KBM-7 (cell line): ENCODE measurements around the gene SGPL1.
A peak's percentile ranks its signal among the peaks of the same experiment; 100 is the strongest.
"Not testable (repeated sequence)": the region's sequence is repeated elsewhere in the genome, so short reads cannot be mapped to it uniquely, and the experiment has no call there.

Source experiments
- DNase-seq: peaks from one replicate; pipeline ENCODE4 v3.0.0-alpha.2; 2015
- in situ Hi-C: fragments of 300-500 bp; cut with MboI; formaldehyde crosslinking; loops from 2 replicates; pipeline ENCODE4 v1.14.3; 2020; ENCODE audit warnings: low sequenced_read_pairs, low pct_unique_long_range_greater_than_20kb, mixed read lengths

SGPL1 gene, protein sequence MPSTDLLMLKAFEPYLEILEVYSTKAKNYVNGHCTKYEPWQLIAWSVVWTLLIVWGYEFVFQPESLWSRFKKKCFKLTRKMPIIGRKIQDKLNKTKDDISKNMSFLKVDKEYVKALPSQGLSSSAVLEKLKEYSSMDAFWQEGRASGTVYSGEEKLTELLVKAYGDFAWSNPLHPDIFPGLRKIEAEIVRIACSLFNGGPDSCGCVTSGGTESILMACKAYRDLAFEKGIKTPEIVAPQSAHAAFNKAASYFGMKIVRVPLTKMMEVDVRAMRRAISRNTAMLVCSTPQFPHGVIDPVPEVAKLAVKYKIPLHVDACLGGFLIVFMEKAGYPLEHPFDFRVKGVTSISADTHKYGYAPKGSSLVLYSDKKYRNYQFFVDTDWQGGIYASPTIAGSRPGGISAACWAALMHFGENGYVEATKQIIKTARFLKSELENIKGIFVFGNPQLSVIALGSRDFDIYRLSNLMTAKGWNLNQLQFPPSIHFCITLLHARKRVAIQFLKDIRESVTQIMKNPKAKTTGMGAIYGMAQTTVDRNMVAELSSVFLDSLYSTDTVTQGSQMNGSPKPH

DNA sequence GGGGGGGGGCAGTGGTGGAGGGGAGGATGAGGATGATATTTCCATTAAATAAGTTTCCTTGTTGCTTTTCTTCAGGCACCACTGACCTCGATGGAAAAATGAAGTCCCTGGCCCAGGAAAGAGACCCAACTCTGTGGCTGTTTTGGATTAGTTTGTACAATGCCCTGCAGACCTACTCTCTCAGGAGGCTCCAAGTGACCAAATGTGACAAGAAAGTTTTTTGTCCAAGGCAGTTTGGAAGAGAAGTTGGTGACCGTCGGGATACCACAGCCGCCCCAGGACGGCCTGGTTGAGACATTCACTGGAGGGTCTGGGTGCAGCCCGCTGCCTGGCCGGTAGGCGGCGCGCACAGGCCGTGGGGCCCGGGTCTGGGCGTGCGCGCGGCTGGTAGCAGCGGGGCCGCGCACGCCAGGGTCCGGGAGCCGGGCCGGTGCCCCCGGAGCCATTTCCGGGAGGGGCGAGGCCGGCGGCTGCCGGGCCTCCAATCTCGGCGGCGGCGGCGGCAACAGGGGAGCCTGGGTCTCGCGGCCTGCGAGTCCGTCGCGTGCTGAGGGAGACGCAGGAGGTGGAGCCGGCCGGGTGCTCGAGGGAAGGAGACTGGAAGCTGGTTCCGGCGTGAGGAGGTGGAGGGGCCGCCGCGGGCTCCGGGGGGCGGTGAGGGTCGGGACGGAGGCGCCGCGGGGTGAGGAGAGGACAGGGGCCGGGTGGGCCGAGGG lies at the start of gene SGPL1:
Gene SGPL1 (plus strand): TSS at position 445 of the 716 bp plus-strand sequence. CDS start 906 bp downstream, outside the sequence.
- in situ Hi-C loops = loop anchor here (10.0 kb wide), 1 partner anchor 59 kb away; no protein-coding TSS in a partner anchor

DNA sequence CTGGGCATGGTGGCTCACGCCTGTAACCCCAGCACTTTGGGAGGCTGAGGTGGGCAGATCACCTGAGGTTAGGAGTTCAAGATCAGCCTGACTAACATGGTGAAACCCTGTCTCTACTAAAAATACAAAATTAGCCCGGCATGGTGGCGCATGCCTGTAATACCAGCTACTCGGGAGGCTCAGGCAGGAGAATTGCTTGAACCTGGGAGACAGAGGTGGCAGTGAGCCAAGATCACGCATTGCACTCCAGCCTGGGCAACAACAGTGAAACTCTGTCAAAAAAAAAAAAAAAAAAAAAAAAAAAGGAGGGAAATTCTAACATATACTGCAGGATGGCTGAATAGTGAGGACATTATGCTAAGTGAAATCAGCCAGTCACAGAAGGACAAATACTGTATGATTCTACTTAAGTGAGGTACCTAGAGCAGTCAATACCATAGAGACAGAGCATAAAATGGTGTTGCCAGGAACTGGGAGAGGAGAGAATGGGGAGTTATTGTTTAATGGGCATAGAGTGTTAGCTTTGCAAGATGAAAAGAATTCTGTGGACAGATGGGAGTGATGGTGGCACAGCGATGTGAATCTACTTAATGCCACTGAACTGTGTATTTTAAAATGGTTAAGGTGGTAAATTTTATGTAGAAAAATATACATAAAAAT lies 47.6 kb upstream of the SGPL1 start:
- DNase-seq = not testable (repeated sequence)
- in situ Hi-C loops = loop anchor here (10.0 kb wide), 1 partner anchor 213 kb away; no protein-coding TSS in a partner anchor

More for the DNA sequence above, at the start of gene SGPL1:
- peak; percentile 84 for DNase-seq

DNA sequence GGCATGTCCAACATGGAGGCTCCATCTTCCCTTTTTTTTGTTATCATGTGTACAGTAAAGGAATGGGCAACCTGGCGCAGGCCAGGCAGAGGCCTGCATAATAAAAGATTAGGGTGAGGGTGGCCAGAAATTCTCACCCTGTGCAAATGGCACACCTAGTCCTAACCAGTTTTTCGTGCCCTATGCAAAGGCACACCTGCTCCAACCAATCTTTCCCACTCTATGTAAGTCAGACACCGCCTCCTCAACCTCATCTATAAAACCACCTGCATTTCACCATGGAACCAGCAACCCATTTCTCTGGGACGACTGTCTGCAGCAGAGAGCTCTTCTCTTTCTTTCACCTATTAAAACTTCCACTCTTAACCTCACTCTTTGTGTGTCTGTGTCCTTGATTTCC lies 46.6 kb upstream of the SGPL1 start:
- DNase-seq = no peak
- in situ Hi-C loops = loop anchor here (10.0 kb wide), 1 partner anchor 214 kb away; no protein-coding TSS in a partner anchor

DNA sequence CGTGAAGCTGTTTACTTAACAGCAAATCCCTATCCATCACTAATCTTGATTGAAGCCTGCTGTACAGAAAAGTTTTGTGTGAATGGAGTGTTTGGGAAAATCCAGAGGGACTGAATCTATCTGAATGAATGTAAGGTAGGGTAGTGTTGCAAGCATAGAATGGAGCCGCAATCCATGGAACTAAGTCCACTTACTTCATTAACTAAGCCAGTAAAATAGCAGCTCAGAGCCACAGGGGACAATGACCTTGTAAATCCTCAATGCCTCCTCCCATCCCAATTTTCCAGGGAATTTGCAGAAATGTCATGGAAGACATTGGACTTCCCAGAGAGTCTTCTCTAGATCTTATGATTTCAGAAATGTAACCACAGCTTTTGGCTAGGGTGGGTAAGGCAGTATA lies 45.7 kb upstream of the SGPL1 start:
- in situ Hi-C loops = no loop called here
- no peak for DNase-seq

DNA sequence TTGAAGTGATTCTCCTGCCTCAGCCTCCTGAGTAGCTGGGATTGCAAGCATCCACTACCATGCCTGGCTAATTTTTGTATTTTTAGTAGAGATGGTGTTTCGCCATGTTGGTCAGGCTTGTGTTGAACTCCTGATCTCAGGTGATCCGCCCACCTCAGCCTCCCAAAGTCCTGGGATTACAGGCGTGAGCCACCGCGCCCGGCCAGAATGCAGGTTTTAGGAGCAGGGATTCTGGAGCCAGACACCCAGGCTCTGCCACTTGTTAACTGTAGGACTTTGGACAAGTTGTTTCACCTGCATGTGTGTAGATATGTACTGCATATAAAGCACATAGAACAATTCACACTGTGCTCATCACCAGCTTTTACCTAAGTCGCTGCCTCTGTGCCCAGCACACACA lies 45.2 kb upstream of the SGPL1 start:
- DNase-seq, in situ Hi-C loops: not testable (repeated sequence)

DNA sequence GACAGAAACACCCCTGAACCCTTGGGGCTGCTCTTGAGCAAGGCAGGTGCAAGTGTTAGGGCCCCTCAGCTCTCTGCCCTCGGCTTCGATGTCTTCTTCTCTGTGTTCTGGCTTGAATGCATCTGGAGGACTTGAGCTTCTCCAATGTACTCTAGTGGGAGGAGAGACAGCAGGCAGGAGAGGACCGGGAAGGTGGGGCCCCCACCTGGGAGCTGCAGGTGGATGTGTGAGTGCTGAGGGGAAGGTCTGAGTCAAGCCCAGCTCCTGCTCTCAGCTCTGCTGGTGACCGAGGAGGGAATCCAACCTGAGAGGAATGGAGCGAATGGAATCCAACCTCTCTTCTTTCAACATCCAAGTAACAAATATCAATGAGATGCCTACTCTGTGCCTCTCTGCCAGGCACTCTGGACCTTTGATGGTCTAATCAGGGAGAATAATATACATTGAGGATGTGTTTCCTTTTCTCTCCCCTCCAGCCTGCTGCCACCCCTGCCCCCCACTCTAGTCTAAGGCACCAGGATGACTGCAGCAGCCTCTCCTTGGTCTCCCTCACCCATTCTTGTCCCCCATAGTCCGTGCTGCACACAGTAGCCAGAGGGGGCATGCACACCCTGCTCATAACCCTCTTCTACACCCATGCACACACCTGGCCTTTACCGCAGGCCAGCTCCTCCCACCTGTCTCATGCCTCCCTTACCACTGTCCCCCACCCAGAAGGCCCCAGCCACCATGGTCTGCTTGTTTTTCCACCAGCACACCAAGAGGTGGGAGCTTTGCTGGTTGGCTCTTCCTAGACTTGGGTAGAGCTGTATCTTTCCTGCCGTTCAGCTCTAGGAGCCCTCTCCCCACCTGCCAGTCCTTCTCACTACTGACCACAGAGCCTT lies 44.2 kb upstream of the SGPL1 start:
- no peak for DNase-seq
- in situ Hi-C loops = no loop called here

DNA sequence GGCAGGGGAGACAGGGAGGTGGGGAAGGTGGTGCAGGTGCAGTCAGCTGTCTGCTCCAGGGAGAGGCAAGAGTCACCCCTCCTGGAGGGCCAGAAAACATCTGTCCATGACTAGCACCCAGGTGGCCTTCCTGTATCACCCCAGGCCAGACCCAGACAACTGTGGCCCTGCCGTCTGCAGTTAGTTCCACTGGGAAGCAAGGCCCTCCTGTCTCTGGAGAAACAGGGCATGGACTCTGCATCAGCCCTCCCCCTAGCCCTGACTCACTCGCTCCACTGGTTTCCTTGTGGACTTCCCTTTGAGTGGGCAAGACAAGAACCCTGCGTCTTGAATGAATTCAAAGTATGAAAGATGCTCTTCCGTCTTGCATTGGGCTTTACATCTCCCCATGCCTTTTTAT lies 43.1 kb upstream of the SGPL1 start:
- DNase-seq = no peak
- in situ Hi-C loops = no loop called here

DNA sequence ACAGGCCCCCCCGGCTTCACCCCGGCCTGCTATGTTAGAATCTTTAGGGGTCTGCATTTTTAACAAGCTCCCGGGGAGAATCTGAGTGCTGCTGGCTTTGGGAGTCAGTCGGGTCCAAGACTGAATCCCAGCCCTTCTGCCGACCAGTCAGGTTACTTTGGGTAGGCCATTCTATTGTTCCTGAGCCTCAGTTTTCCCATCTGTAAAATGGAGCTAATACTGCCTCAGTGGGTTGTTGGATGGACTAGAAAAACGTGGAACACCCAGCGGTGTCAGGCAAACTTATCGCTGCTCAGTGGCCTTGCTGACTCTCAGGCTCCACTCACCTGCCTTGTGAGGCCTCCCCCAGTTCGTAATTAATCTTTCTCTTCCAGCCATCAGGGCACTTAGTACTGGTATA lies 42.3 kb upstream of the SGPL1 start:
- in situ Hi-C loops = no loop called here
- DNase-seq = no peak

DNA sequence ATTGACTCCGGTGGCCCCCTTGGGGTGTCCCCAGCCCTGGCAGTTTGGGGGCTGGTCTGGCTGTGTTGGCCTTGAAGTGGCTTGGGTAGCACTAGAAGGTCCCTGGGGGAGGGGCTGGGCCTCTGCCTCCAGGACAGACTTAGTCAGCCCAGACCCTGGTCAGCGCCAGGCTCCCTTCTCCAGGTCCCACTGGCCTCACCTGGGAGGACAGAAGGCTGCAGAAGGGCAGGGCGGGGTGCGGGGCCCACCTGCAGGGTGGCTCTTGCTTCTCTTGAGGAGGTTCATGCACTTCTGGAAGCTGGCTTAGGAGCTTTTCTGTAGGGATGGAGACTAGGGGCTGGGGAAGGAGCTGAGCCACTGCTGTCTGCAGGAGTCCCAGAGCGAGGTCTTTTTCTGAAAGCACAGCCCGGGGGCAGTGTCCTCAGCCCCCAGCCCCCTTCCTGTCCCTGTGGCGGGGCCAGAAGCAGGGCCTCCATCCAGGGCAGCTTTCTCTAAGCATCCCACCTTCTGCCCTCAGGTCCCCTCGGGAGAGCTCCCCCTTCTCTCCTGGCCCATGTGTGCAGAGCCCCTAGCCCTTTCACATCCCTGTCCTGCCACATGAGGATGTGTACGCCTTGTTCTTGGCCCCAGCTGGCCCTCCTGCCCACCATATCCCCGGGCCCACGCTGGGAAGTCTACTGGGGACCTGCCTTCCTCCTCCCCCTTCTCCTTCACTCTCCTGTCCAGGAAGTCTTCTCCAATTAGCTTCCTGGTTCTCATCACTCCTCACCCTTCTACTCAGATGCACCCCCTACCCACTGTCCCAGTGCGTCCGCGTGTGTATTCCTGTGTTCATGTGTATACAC lies 41.6 kb upstream of the SGPL1 start:
- no peak for DNase-seq
- in situ Hi-C loops = no loop called here

DNA sequence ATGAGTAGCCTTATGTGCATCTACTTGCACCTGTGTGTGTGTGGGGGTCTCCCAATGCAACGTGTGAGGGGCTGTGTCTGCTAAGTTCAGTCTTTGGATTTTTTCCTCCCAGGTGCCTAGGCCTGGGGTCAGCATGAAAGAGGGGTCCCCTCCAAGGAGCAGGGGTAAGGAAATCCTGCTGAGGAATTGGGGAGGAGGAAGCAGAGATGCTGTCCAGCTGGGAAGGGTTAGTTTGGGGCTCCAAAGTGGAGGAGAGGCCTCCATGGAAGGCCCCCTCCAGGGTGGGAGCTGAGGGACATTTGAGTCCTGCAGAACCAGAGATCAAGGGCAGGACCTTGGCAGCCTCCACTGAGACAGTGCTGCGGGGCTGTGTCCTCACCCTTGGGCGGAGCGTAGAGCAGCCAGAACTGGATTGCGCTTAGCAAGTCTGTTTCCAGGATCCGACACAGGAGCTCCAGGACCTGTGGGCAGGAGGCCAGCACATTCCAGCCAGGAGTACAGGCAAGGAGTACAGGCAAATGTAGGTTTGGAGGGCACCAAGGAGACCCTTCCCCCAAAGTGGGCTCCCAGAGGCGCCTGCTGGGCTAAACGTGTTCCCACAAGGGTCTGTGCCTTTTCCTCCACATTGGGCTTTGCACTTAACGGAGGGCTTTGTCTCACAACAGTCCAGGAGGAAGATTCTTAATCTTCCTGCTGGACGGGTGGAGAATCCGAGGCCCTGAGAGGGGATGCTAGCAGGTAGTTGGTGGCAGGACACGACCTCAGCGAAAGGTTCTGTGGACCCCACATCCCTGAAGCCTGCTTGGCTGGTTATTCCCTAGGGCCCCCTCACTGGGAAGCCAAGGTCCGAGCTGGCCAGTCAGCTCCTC lies 40.7 kb upstream of the SGPL1 start:
- in situ Hi-C loops = no loop called here
- DNase-seq = no peak

DNA sequence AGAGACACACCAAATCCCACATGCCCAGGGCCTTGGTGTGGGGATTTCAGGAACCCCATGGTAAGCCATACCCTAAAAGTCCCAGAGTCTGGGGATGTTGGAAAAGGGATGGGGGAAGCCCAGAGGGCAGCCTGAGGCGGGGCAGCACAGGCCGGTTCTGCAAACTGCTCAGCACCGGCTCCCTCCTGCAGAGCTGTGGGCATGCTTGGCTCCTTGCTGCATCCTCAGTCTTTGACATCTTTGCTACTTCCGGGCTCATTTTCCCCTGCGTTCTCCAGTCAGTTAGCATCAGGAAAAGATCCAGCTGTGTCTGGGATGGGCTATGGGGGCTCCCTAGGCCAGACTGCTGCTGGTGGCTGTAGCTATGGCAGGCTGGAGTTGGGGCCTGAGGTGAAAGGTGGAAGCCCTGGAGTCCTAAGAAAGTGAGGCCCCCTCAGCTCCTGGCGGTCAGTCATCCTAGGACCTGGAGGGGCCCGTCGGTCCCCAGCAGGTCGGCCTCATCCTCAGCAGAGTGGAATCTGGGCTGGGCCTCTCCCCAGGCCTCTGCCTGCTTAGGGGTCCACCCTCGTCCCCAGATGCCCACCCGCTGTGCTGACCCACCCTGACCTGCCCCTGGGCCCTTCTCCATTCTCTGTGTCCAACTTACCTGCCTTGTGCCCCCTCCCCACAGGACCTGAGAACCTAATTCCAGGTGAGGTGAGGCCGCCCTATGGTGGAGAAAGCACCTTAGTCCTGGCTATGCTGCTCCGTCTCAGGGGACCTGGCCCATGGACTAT lies 39.9 kb upstream of the SGPL1 start:
- DNase-seq = no peak
- in situ Hi-C loops = no loop called here

DNA sequence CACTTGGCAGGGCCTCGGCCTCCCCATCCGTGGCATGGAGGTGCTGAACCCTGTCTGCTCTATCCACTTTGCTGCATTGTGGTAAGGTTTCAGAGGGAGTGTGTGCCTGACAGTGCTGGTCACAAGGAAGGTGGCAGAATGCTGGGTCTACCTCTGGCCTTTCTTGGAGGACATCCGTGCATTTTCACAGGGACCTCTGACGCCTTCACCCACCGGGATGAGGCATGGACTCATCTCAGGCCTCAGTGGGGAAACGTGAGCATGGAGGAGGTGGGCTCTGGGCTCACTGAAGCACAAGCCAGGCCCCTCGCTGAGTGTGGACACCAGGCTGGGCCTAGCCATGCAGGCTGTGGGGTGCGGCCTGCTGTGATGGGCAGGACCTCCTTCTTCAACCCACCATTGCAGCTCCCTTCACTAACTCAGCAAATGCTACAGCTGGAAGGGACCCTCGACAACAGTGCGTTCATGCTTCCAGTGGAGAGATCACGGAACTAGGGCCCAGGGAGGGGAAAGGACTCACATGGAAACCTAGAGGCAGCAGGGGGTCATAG lies 39.2 kb upstream of the SGPL1 start:
- in situ Hi-C loops = no loop called here
- no peak for DNase-seq

DNA sequence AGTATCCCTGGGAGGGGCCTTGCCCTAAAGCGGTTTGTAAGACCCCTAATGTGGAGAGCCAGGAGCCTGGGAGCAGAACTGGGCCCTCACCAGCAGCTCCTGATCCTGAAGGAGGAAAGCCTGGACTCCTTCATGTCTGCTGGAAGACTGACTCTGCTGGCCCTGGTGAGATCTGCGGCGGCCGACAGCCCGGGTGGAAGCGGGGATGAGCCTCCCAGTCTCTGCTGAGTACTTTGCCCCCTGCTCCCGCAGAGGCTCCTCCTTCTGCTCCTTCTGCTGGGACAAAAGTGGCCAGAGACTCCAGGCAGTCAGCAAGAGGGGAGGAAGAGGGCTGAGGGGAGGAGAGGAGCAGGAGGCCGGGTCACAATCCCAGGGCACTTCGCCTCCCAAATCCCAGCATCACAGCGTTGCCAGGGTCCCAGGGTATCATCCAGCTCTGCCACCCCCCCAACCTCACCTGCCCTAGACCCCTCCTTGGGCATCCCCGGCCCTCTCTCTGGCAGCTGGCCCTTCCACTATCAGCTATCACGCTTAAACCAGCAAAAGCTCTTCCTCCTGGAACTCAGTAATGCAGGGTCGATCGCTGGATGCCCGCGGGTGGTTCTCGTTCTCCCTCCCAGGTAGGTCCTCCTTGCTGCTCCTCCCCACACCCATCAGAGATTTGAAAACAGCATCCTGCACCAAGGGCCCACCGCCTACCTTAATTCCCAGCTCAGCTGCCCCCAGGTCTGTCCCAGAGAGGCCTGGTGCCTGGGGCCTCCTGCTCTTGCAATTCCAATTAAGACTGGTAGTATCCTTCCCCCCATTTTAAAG lies 38.5 kb upstream of the SGPL1 start:
- no peak for DNase-seq
- in situ Hi-C loops = no loop called here

DNA sequence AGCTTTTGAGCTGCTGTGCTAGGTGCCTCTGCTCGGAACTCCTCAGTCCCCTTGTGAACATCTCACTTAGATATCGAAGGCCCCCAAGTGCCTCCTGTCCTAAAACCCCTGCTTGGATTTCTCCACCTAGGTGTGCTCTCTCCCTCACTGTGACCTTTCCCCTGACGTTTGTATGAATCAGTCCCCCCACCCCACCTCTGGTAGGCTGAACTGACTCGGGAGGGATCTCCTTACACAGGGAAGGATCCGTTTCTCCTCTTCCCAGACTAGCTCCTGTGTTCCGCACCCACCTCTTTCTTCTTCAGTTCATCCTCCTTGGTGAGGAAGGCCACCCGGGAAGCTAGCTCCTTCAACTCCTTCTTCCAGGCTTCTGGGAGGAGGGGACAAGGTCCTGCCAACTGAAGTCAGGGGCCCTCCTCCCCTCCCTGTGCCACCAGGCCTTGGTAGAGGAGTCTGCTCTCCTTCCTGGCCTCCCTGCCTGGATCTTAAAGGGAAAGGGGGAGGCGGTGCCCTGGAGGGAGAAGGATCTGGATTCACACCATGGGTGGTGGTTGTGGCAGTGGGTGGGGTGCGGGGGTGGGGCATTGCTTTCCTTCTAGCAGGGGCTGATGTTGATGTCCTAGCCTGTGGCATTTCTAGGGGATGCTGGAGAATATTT lies 37.4 kb upstream of the SGPL1 start:
- in situ Hi-C loops = no loop called here
- DNase-seq = no peak

DNA sequence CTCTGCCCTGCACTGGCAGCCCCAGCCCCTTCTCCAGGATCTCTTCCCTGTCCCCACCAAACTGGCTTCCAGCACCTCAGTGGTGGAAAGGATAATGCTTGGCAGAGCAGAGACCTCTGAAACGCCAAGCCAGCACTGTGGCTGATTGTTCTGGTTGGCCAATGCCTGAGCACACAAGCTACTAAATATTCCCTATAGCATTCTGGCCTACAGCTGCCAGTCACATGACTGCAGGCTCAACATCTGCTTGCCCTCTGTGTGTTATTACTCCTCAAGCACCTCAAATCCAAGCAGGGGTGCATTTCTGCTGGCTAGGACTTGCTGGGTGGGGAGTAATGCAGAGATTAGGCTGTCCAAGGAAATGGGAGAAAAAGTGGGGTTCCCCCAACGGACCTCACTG lies 36.7 kb upstream of the SGPL1 start:
- DNase-seq = no peak
- in situ Hi-C loops = no loop called here
